AG09309 (cell line): ENCODE measurements around the gene ACSF3.

ENCODE experiments used
- DNase-seq: peaks from one replicate; pipeline ENCODE4 v3.0.0-alpha.2; 2010; ENCODE audit warnings: low read depth
- H3K4me3 ChIP-seq: 2 replicates; pipeline ENCODE4 v1.5.1; 2011; ENCODE audit warnings: mild to moderate bottlenecking, low read depth, low read length, moderate library complexity; ENCODE audit not compliant: control insufficient read depth
- CTCF ChIP-seq: IDR thresholded peaks from 2 replicates; pipeline ENCODE4 v1.5.1; 2011; ENCODE audit warnings: mild to moderate bottlenecking, low read depth, low read length, inconsistent platforms; ENCODE audit not compliant: insufficient read depth, control insufficient read depth; ENCODE audit errors: missing control alignments

The ACSF3 gene

DNA sequence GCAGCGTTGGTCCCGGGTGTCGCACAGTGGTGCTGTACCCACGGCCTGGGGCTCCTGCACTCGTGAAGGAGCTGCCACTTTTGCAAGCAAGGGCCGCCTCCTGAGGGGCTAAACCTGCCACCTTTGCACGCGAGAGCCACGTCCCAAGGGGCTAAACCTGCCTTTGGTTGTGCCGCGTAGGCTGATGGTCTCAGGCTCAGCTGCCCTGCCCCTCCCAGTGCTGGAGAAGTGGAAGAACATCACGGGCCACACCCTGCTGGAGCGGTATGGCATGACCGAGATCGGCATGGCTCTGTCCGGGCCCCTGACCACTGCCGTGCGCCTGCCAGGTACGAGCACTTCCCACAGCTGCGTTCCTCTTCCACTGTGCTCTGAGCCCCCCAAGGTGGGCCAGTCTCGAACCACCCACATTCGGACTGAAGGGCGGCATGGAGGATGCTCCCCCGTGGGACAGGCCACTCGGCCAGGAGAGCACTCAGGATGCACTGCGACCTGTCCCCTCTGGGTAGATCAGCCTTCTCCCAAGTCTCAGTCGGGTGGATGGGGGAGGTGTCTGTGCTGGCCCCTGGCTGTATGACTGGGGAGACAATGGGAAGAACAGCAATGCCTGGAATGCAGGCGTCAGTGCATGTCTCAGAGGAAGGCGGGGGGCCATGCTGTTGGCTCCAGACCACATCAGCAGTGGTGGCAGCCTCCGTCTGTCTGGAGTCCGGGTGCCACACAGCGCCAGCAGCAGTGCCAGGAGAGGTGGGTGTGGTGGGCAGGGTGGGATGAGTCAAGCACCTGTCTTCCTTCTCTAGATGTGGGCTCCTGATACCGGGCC lies 20.7 kb downstream of the ACSF3 start:
- H3K4me3 ChIP-seq, result no peak overlapping the region
- TF ChIP-seq CTCF, result no peak
- DNase-seq, result no peak

GRCh38 chr16:89115216-89115861 lies 21.7 kb downstream of the ACSF3 start:
- TF ChIP-seq CTCF, result no peak
- no peak overlapping the region for H3K4me3 ChIP-seq
- DNase-seq, result no peak

- no peak for TF ChIP-seq CTCF
- H3K4me3 ChIP-seq, result no peak overlapping the region
- DNase-seq, result no peak
Measured at GRCh38 chr16:89116341-89117226, 22.9 kb downstream of the ACSF3 start.

GRCh38 chr16:89117227-89117974 lies 23.7 kb downstream of the ACSF3 start:
- no peak for DNase-seq
- TF ChIP-seq CTCF, result no peak
- no peak overlapping the region for H3K4me3 ChIP-seq

DNA sequence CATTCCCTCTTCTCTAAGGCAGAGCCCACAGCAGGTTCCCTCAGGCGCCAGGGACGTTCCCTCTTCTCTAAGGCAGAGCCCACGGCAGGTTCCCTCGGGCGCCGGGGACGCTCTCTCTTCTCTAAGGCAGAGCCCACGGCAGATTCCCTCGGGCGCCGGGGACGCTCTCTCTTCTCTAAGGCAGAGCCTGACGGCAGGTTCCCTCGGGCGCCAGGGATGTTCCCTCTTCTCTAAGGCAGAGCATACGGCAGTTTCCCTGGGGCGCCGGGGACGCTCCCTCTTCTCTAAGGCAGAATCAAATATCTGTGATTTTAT lies 24.3 kb downstream of the ACSF3 start:
- no peak overlapping the region for H3K4me3 ChIP-seq
- no peak for TF ChIP-seq CTCF
- DNase-seq, result no peak
